ENCODE data around the gene CDHR3. TPM values are rescaled to one million over a fixed set of nuclear protein-coding genes. Genes with fewer than 3 reads are reported as not detected.

CDHR3 gene
- total RNA-seq, 1 donor from 2014 or later: 2.3 TPM

- H3K4me3 Mint-ChIP-seq (ENCODE audit: unreplicated experiment): no peak overlapping the region
- TF ChIP-seq CTCF (IDR thresholded peaks at IDR 0.05): no peak
- H3K9me3 Mint-ChIP-seq (ENCODE audit: unreplicated experiment): no peaks in the 10 kb centered on the region
- no peaks in the 10 kb centered on the region for H3K36me3 Mint-ChIP-seq (ENCODE audit: unreplicated experiment)
- H3K27me3 Mint-ChIP-seq (ENCODE audit: unreplicated experiment): no peaks in the 10 kb centered on the region
- peaks cover 27% of the 10 kb centered on the region for H3K4me1 Mint-ChIP-seq (ENCODE audit: unreplicated experiment)
- no peak for DNase-seq (ENCODE audit: extremely low spot score, unreplicated experiment)
- H3K27ac Mint-ChIP-seq (ENCODE audit: unreplicated experiment): no peak overlapping the region
Observed at GRCh38 chr7:106061301-106061979, 98.4 kb downstream of the CDHR3 start.

GRCh38 chr7:106062006-106062405, 98.9 kb downstream of the CDHR3 start:
- TF ChIP-seq CTCF (IDR thresholded peaks at IDR 0.05): no peak
- DNase-seq (ENCODE audit: extremely low spot score, unreplicated experiment): no peak
- peaks cover 27% of the 10 kb centered on the region for H3K4me1 Mint-ChIP-seq (ENCODE audit: unreplicated experiment)

GRCh38 chr7:106062521-106062931, 99.5 kb downstream of the CDHR3 start:
- Mint-ChIP-seq H3K27me3 (ENCODE audit: unreplicated experiment) (no peaks in the 10 kb centered on the region), H3K36me3 (ENCODE audit: unreplicated experiment) (no peaks in the 10 kb centered on the region), H3K9me3 (ENCODE audit: unreplicated experiment) (no peaks in the 10 kb centered on the region), H3K4me1 (ENCODE audit: unreplicated experiment) (peaks cover 27% of the 10 kb centered on the region), H3K27ac (ENCODE audit: unreplicated experiment) (no peak overlapping the region), H3K4me3 (ENCODE audit: unreplicated experiment) (no peak overlapping the region)
- no peak for DNase-seq (ENCODE audit: extremely low spot score, unreplicated experiment)
- TF ChIP-seq CTCF (IDR thresholded peaks at IDR 0.05): no peak

More at GRCh38 chr7:106062006-106062405, 98.9 kb downstream of the CDHR3 start:
- no peaks in the 10 kb centered on the region for H3K9me3 Mint-ChIP-seq (ENCODE audit: unreplicated experiment)
- H3K4me3 Mint-ChIP-seq (ENCODE audit: unreplicated experiment): no peak overlapping the region
- no peaks in the 10 kb centered on the region for H3K36me3 Mint-ChIP-seq (ENCODE audit: unreplicated experiment)
- no peaks in the 10 kb centered on the region for H3K27me3 Mint-ChIP-seq (ENCODE audit: unreplicated experiment)
- H3K27ac Mint-ChIP-seq (ENCODE audit: unreplicated experiment): no peak overlapping the region

- Mint-ChIP-seq H3K27me3 (ENCODE audit: unreplicated experiment) (no peaks in the 10 kb centered on the region), H3K4me1 (ENCODE audit: unreplicated experiment) (peaks cover 27% of the 10 kb centered on the region), H3K9me3 (ENCODE audit: unreplicated experiment) (no peaks in the 10 kb centered on the region), H3K4me3 (ENCODE audit: unreplicated experiment) (no peak overlapping the region), H3K36me3 (ENCODE audit: unreplicated experiment) (no peaks in the 10 kb centered on the region), H3K27ac (ENCODE audit: unreplicated experiment) (no peak overlapping the region)
- no peak for DNase-seq (ENCODE audit: extremely low spot score, unreplicated experiment)
- TF ChIP-seq CTCF (IDR thresholded peaks at IDR 0.05): no peak
Observed at GRCh38 chr7:106063024-106063423, 100.0 kb downstream of the CDHR3 start.

GRCh38 chr7:106063692-106064091, 100.6 kb downstream of the CDHR3 start:
- no peaks in the 10 kb centered on the region for H3K27me3 Mint-ChIP-seq (ENCODE audit: unreplicated experiment)
- H3K36me3 Mint-ChIP-seq (ENCODE audit: unreplicated experiment): no peaks in the 10 kb centered on the region
- DNase-seq (ENCODE audit: extremely low spot score, unreplicated experiment): no peak
- TF ChIP-seq CTCF (IDR thresholded peaks at IDR 0.05): no peak
- H3K9me3 Mint-ChIP-seq (ENCODE audit: unreplicated experiment): no peaks in the 10 kb centered on the region
- H3K4me3 Mint-ChIP-seq (ENCODE audit: unreplicated experiment): no peak overlapping the region
- peaks cover 27% of the 10 kb centered on the region for H3K4me1 Mint-ChIP-seq (ENCODE audit: unreplicated experiment)
- no peak overlapping the region for H3K27ac Mint-ChIP-seq (ENCODE audit: unreplicated experiment)
